CD4-positive, alpha-beta T cell (primary cell): ENCODE data around the gene POU2F1. TPM values are rescaled to one million over a fixed set of nuclear protein-coding genes. Genes with fewer than 3 reads are reported as not detected.

ENCODE experiments used
- ATAC-seq: fragments of 200-7000 bp; cut with Tn5 transposase; one replicate; pipeline ENCODE4 v1.10.0; 2022; ENCODE audit warnings: mild to moderate bottlenecking; ENCODE audit not compliant: poor library complexity
- CTCF ChIA-PET: fragments of 350-600 bp; sonication (Branson Sonifier 250); formaldehyde crosslinking; loops from one replicate; lab custom pipeline; 2021; ENCODE audit warnings: antibody characterized with exemption, inconsistent platforms; lab: Charles Lee
- POLR2A ChIA-PET: fragments of 350-600 bp; sonication (Branson Sonifier 250); formaldehyde crosslinking; loops from one replicate; lab custom pipeline; 2021; ENCODE audit warnings: antibody characterized with exemption, inconsistent platforms; lab: Charles Lee
- DNase-seq, 14 experiments: peaks; one replicate each; pipeline ENCODE4 v3.0.0-alpha.2; 2013 to 2020; ENCODE audit warnings: mixed read lengths in 2 of 14
- H3K27ac ChIP-seq, 2 donors: one replicate each; pipeline versions ENCODE4 v1.5.1 to v1.7.0; 2013; ENCODE audit warnings: low read length in 2 of 2, low read depth in 1 of 2, mild to moderate bottlenecking in 1 of 2
- H3K27me3 ChIP-seq, 2 experiments: 1 replicate in 1 of 2; 2 replicates in 1 of 2; pipeline versions ENCODE4 v1.6.1 to v1.7.0; 2013; ENCODE audit warnings: low read length in 2 of 2, control low read depth in 1 of 2, mild to moderate bottlenecking in 1 of 2, moderate library complexity in 1 of 2; ENCODE audit not compliant: insufficient read depth in 2 of 2, control insufficient read depth in 1 of 2
- H3K36me3 ChIP-seq: one replicate; pipeline ENCODE4 v1.6.1; 2013; ENCODE audit warnings: low read length, control low read depth; ENCODE audit not compliant: insufficient read depth
- H3K4me1 ChIP-seq: one replicate; pipeline ENCODE4 v1.6.1; 2013; ENCODE audit warnings: low read length, control low read depth; ENCODE audit not compliant: insufficient read depth
- H3K4me3 ChIP-seq: one replicate; pipeline ENCODE4 v1.5.1; 2013; ENCODE audit warnings: mild to moderate bottlenecking, low read length, moderate library complexity
- H3K9me3 ChIP-seq, 2 experiments: 1 replicate in 1 of 2; 2 replicates in 1 of 2; pipeline versions ENCODE4 v1.6.1 to v1.7.0; 2013; ENCODE audit warnings: low read length in 2 of 2, mild to moderate bottlenecking in 2 of 2, control low read depth in 1 of 2, moderate library complexity in 1 of 2; ENCODE audit not compliant: control insufficient read depth in 1 of 2, insufficient read depth in 1 of 2
- H3K27ac Mint-ChIP-seq: one replicate; pipeline ENCODE4 v1.8.0; 2020; ENCODE audit warnings: mixed read lengths
- H3K27me3 Mint-ChIP-seq: one replicate; pipeline ENCODE4 v1.8.0; 2021; ENCODE audit warnings: mixed read lengths
- H3K36me3 Mint-ChIP-seq: one replicate; pipeline ENCODE4 v1.8.0; 2021; ENCODE audit warnings: low read depth, mixed read lengths
- H3K4me1 Mint-ChIP-seq: one replicate; pipeline ENCODE4 v1.8.0; 2021; ENCODE audit warnings: low read depth, mixed read lengths
- H3K4me3 Mint-ChIP-seq: one replicate; pipeline ENCODE4 v1.8.0; 2020; ENCODE audit warnings: mild to moderate bottlenecking, mixed read lengths
- H3K9me3 Mint-ChIP-seq: one replicate; pipeline ENCODE4 v1.8.0; 2020; ENCODE audit warnings: mixed read lengths
- intact Hi-C, 2 experiments: fragments of 100-400 bp; cut with DNase I in 1 of 2; cut with micrococcal nuclease in 1 of 2; formaldehyde crosslinking; loops; one replicate each; pipeline versions ENCODE4 v1.15.1 to v1.9.0; 2023 to 2025; cut with DNase I, micrococcal nuclease
- total RNA-seq, 174 experiments: library from RNA in 2 of 174; stranded (reverse) in 2 of 174; gene quantifications; one replicate each; pipeline ENCODE4 v1.2.3 and lab custom pipeline; 2021 to 2026
- TF ChIP-seq, protein P1 (sequence below): fragments of 200-600 bp; IDR thresholded peaks from one replicate; pipeline ENCODE4 v1.8.0; 2022; ENCODE audit warnings: antibody characterized with exemption, mild to moderate bottlenecking

The POU2F1 gene
- total RNA-seq, 2 experiments from 2014 or later: 27.0 to 28.6 TPM

DNA sequence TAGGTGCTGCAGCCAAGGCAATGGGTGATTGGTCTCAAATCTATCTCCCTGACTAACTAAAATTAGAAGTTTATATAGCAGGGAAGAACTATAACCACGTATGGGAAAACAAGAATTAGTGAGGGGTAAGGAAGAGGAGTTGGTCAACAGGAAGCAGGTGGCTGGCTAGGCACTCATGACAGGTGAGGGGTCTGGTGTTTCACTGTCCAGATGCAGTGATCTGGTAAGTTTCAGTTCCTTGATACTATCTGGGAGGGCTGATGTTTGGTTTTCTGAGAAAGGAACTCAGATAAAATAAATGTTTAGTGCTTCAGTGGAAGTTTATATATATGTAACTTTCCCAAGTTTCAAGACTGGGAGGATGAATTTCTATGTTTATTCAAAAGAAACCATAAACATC, 11.6 kb upstream of the POU2F1 start:
- Histone ChIP-seq H3K9me3 (peaks cover 9 to 18% of the 10 kb centered on the region in 2 experiments), H3K4me3 (no peak overlapping the region), H3K36me3 (no peaks in the 10 kb centered on the region), H3K4me1 (no peaks in the 10 kb centered on the region), H3K27me3 (peaks cover 0 to 6% of the 10 kb centered on the region in 2 experiments), H3K27ac (no peak overlapping the region)
- Mint-ChIP-seq H3K27me3 (no peaks in the 10 kb centered on the region), H3K36me3 (peaks cover 4% of the 10 kb centered on the region), H3K4me3 (no peak overlapping the region), H3K27ac (no peak overlapping the region), H3K9me3 (peaks cover 4% of the 10 kb centered on the region), H3K4me1 (no peaks in the 10 kb centered on the region)
- ATAC-seq: no peak
- TF ChIP-seq, protein P1, sequence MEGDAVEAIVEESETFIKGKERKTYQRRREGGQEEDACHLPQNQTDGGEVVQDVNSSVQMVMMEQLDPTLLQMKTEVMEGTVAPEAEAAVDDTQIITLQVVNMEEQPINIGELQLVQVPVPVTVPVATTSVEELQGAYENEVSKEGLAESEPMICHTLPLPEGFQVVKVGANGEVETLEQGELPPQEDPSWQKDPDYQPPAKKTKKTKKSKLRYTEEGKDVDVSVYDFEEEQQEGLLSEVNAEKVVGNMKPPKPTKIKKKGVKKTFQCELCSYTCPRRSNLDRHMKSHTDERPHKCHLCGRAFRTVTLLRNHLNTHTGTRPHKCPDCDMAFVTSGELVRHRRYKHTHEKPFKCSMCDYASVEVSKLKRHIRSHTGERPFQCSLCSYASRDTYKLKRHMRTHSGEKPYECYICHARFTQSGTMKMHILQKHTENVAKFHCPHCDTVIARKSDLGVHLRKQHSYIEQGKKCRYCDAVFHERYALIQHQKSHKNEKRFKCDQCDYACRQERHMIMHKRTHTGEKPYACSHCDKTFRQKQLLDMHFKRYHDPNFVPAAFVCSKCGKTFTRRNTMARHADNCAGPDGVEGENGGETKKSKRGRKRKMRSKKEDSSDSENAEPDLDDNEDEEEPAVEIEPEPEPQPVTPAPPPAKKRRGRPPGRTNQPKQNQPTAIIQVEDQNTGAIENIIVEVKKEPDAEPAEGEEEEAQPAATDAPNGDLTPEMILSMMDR: no peak
- intact Hi-C loops: no loop called here
- DNase-seq: no peak
- ChIA-PET CTCF (no interaction called here), POLR2A (interaction anchor here (2.9 kb wide), 1 partner anchor 11 kb away, joined by 19 read pairs; the partner anchor contains the start of gene POU2F1)

DNA sequence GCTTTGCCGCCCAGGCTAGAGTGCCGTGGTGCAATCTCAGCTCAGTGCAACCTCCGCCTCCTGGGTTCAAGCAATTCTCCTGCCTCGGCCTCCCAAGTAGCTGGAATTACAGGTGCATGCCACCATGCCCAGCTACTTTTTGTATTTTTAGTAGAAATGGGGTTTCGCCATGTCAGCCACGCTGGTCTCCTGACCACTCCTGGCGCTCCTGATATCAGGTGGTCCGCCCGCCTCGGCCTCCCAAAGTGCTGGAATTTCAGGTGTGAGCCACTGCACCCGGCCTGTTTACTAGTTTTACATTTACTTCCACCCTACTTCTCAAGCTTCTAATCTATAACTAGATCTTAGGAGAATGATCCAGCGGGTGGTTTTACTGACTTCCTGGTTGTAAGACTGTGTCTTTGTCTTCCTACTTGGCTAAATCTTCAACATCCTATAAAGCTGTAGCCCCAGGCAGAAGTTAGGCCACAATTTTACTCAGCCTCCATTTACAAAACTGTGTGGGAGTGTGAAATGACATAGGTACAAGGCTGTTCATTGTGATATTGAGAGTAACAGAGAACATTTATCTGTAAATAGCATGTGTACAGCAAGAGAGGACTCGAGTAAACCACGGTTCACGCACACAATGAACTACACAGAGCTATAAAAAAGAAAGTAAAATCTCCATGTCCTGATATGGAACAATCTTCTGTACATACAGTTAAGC, 9.6 kb upstream of the POU2F1 start:
- Mint-ChIP-seq H3K27me3 (no peaks in the 10 kb centered on the region), H3K27ac (no peak overlapping the region), H3K4me3 (no peak overlapping the region), H3K36me3 (no peaks in the 10 kb centered on the region), H3K9me3 (peaks cover 4% of the 10 kb centered on the region), H3K4me1 (no peaks in the 10 kb centered on the region)
- no peak for ATAC-seq
- TF ChIP-seq, protein P1: no peak
- no peak overlapping the region for H3K4me3 ChIP-seq
- ChIA-PET POLR2A (interaction anchor here (2.9 kb wide), 1 partner anchor 9 kb away, joined by 19 read pairs; the partner anchor contains the start of gene POU2F1), CTCF (interaction anchor here (1.5 kb wide), 1 partner anchor 9 kb away, joined by 9 read pairs; the partner anchor contains the start of gene POU2F1)
- no peak for DNase-seq
- H3K4me1 ChIP-seq: no peaks in the 10 kb centered on the region
- intact Hi-C loops: loop anchor here in 1 of 2 experiments (10.0 kb wide), 2 partner anchors 296 to 974 kb away; no protein-coding TSS in a partner anchor
- H3K36me3 ChIP-seq: no peaks in the 10 kb centered on the region
- H3K9me3 ChIP-seq: peaks cover 4 to 18% of the 10 kb centered on the region in 2 experiments
- H3K27ac ChIP-seq: no peak overlapping the region
- peaks cover 0 to 3% of the 10 kb centered on the region in 2 experiments for H3K27me3 ChIP-seq

DNA sequence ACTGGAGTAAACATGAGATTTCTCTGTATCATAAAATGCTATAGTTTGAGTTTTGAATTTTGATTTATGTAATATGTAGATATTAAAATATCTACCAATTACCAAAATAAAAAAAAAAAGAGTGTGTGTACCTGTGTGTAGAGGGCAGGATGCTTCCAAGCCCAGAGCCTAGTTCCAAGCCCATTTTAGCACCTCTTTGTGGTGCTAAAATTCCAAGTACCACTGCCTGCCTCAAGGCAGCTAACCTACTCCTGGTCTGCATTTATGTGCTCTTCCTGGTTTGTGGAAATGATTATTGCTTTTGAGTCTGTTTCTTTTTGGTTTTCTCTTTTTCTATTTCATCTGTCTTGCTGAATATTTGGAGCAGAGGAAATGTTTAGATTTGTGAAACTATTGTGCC, 8.7 kb upstream of the POU2F1 start:
- TF ChIP-seq, protein P1: no peak
- no peaks in the 10 kb centered on the region for H3K36me3 Mint-ChIP-seq
- no peak overlapping the region for H3K27ac ChIP-seq
- no peak for ATAC-seq
- no peak overlapping the region for H3K27ac Mint-ChIP-seq
- no peak overlapping the region for H3K4me3 Mint-ChIP-seq
- H3K4me3 ChIP-seq: no peak overlapping the region
- H3K9me3 ChIP-seq: peaks cover 7 to 18% of the 10 kb centered on the region in 2 experiments
- CTCF ChIA-PET: interaction anchor here (0.8 to 1.5 kb wide), 2 partner anchors 8 to 45 kb away, joined by 3 to 9 read pairs; partner anchors contain the start of gene POU2F1
- no peaks in the 10 kb centered on the region for H3K27me3 Mint-ChIP-seq
- POLR2A ChIA-PET: interaction anchor here (2.9 kb wide), 1 partner anchor 8 kb away, joined by 19 read pairs; the partner anchor contains the start of gene POU2F1
- no peak for DNase-seq
- peaks cover 4% of the 10 kb centered on the region for H3K9me3 Mint-ChIP-seq
- no peaks in the 10 kb centered on the region for H3K36me3 ChIP-seq
- no peaks in the 10 kb centered on the region for H3K4me1 ChIP-seq
- H3K27me3 ChIP-seq: peaks cover 0 to 3% of the 10 kb centered on the region in 2 experiments
- intact Hi-C loops: loop anchor here in 1 of 2 experiments (10.0 kb wide), 2 partner anchors 297 to 973 kb away; no protein-coding TSS in a partner anchor
- H3K4me1 Mint-ChIP-seq: no peaks in the 10 kb centered on the region
